ENCODE results near the gene MDM1.
A peak's percentile ranks its signal among the peaks of the same experiment; 100 is the strongest.

MDM1 gene

GRCh38 chr12:68252077-68252476, 80.1 kb downstream of the MDM1 start:
- no peak overlapping the region for H3K27ac ChIP-seq
- H3K9me3 ChIP-seq (ENCODE audit: control insufficient read depth, low read length), result no peaks in the 10 kb centered on the region
- H3K36me3 ChIP-seq (ENCODE audit: control insufficient read depth, insufficient read depth, low read length), result no peaks in the 10 kb centered on the region
- H3K4me2 ChIP-seq (ENCODE audit: low read length), result no peak overlapping the region
- H3K4me1 ChIP-seq, result no peaks in the 10 kb centered on the region
- H2AFZ ChIP-seq, result no peak overlapping the region
- no peak overlapping the region for H3K4me3 ChIP-seq (ENCODE audit: low read depth, low read length)
- no peak for TF ChIP-seq CTCF (IDR thresholded peaks at IDR 0.05)
- no peak overlapping the region for H3K9ac ChIP-seq
- H3K27me3 ChIP-seq (ENCODE audit: control insufficient read depth, insufficient read depth, low read length), result no peaks in the 10 kb centered on the region
- H3K79me2 ChIP-seq, result no peaks in the 10 kb centered on the region

- Histone ChIP-seq H3K27me3 (ENCODE audit: control insufficient read depth, insufficient read depth, low read length) (no peaks in the 10 kb centered on the region), H2AFZ (no peak overlapping the region), H3K27ac (no peak overlapping the region), H3K4me1 (peaks cover 3% of the 10 kb centered on the region), H3K9me3 (ENCODE audit: control insufficient read depth, low read length) (no peaks in the 10 kb centered on the region), H3K79me2 (no peaks in the 10 kb centered on the region), H3K9ac (no peak overlapping the region), H3K4me3 (ENCODE audit: low read depth, low read length) (no peak overlapping the region), H3K36me3 (ENCODE audit: control insufficient read depth, insufficient read depth, low read length) (no peaks in the 10 kb centered on the region), H3K4me2 (ENCODE audit: low read length) (no peak overlapping the region)
- no peak for TF ChIP-seq CTCF (IDR thresholded peaks at IDR 0.05)
Measured at GRCh38 chr12:68250454-68250853, 81.7 kb downstream of the MDM1 start.

GRCh38 chr12:68247785-68248184, 84.4 kb downstream of the MDM1 start:
- Histone ChIP-seq H3K27ac (no peak overlapping the region), H3K79me2 (no peaks in the 10 kb centered on the region)

GRCh38 chr12:68246350-68246749, 85.8 kb downstream of the MDM1 start:
- Histone ChIP-seq H3K27me3 (ENCODE audit: control insufficient read depth, insufficient read depth, low read length) (no peaks in the 10 kb centered on the region), H3K4me2 (ENCODE audit: low read length) (no peak overlapping the region), H3K4me1 (peaks cover 7% of the 10 kb centered on the region), H2AFZ (no peak overlapping the region), H3K9ac (no peak overlapping the region), H3K9me3 (ENCODE audit: control insufficient read depth, low read length) (no peaks in the 10 kb centered on the region), H3K27ac (no peak overlapping the region), H3K4me3 (ENCODE audit: low read depth, low read length) (no peak overlapping the region), H3K79me2 (no peaks in the 10 kb centered on the region), H3K36me3 (ENCODE audit: control insufficient read depth, insufficient read depth, low read length) (no peaks in the 10 kb centered on the region)
- TF ChIP-seq CTCF (IDR thresholded peaks at IDR 0.05), result no peak

More at GRCh38 chr12:68247785-68248184, 84.4 kb downstream of the MDM1 start:
- Histone ChIP-seq H3K36me3 (ENCODE audit: control insufficient read depth, insufficient read depth, low read length) (no peaks in the 10 kb centered on the region), H3K4me2 (ENCODE audit: low read length) (no peak overlapping the region), H3K9ac (no peak overlapping the region), H3K9me3 (ENCODE audit: control insufficient read depth, low read length) (no peaks in the 10 kb centered on the region), H3K4me1 (peaks cover 7% of the 10 kb centered on the region), H3K27me3 (ENCODE audit: control insufficient read depth, insufficient read depth, low read length) (no peaks in the 10 kb centered on the region), H3K4me3 (ENCODE audit: low read depth, low read length) (no peak overlapping the region), H2AFZ (no peak overlapping the region)
- no peak for TF ChIP-seq CTCF (IDR thresholded peaks at IDR 0.05)

GRCh38 chr12:68245180-68246021, 86.8 kb downstream of the MDM1 start:
- no peak for TF ChIP-seq CTCF (IDR thresholded peaks at IDR 0.05)
- Histone ChIP-seq H3K4me1 (peaks cover 7% of the 10 kb centered on the region), H3K36me3 (ENCODE audit: control insufficient read depth, insufficient read depth, low read length) (no peaks in the 10 kb centered on the region), H3K4me3 (ENCODE audit: low read depth, low read length) (no peak overlapping the region), H3K27ac (no peak overlapping the region), H3K9me3 (ENCODE audit: control insufficient read depth, low read length) (no peaks in the 10 kb centered on the region), H3K79me2 (no peaks in the 10 kb centered on the region), H2AFZ (peak overlapping the region; percentile 62), H3K27me3 (ENCODE audit: control insufficient read depth, insufficient read depth, low read length) (no peaks in the 10 kb centered on the region), H3K4me2 (ENCODE audit: low read length) (no peak overlapping the region), H3K9ac (no peak overlapping the region)
